ENCODE data around the gene VN1R5.
"Not testable (repeated sequence)": the region's sequence is repeated elsewhere in the genome, so short reads cannot be mapped to it uniquely, and the experiment has no call there.

The VN1R5 gene

GRCh38 chr1:247289274-247289892, 33.5 kb downstream of the VN1R5 start:
- H3K36me3 ChIP-seq (ENCODE audit: control insufficient read depth, insufficient read depth, low read length); H2AK5ac ChIP-seq (ENCODE audit: low read length): not testable (repeated sequence)
- no CpG with 5 or more reads among the region's 19 CpGs for WGBS (ENCODE audit: extremely low coverage, insufficient coverage, low lambda C conversion rate)

GRCh38 chr1:247290576-247290975, 34.7 kb downstream of the VN1R5 start:
- Histone ChIP-seq H2BK15ac (replicated peaks; ENCODE audit: low read depth) (no peak overlapping the region), H3K36me3 (ENCODE audit: control insufficient read depth, insufficient read depth, low read length) (no peaks in the 10 kb centered on the region), H3K79me1 (ENCODE audit: low read length) (no peaks in the 10 kb centered on the region), H3K27ac (ENCODE audit: low read depth, low read length) (no peak overlapping the region), H3K9ac (ENCODE audit: low read length) (no peak overlapping the region), H4K5ac (ENCODE audit: low read length) (no peak overlapping the region), H4K8ac (ENCODE audit: low read depth, low read length) (no peak overlapping the region), H2AK5ac (ENCODE audit: low read length) (no peak overlapping the region), H3K18ac (ENCODE audit: low read length) (no peak overlapping the region), H2BK5ac (ENCODE audit: low read length) (no peak overlapping the region), H3K4me3 (ENCODE audit: low read length) (no peak overlapping the region), H3K27me3 (ENCODE audit: insufficient read depth, low read length, poor library complexity) (no peaks in the 10 kb centered on the region), H3K4me1 (ENCODE audit: control insufficient read depth, low read depth, low read length) (peaks cover 22% of the 10 kb centered on the region), H3K4ac (ENCODE audit: low read depth, low read length) (no peak overlapping the region), H3K79me2 (ENCODE audit: control insufficient read depth, insufficient read depth, low read length) (no peaks in the 10 kb centered on the region), H3K56ac (ENCODE audit: low read length) (no peak overlapping the region), H3K4me2 (ENCODE audit: low read length) (no peak overlapping the region), H2BK120ac (ENCODE audit: low read depth, low read length) (no peak overlapping the region), H3K23ac (ENCODE audit: low read length) (no peak overlapping the region)
- no CpG with 5 or more reads among the region's 20 CpGs for WGBS (ENCODE audit: extremely low coverage, insufficient coverage, low lambda C conversion rate)
- no peak for DNase-seq

More at GRCh38 chr1:247289274-247289892, 33.5 kb downstream of the VN1R5 start:
- not testable (repeated sequence) for H3K4ac ChIP-seq (ENCODE audit: low read depth, low read length); H3K79me1 ChIP-seq (ENCODE audit: low read length); H3K79me2 ChIP-seq (ENCODE audit: control insufficient read depth, insufficient read depth, low read length); H3K27me3 ChIP-seq (ENCODE audit: insufficient read depth, low read length, poor library complexity); H3K18ac ChIP-seq (ENCODE audit: low read length); DNase-seq; H3K4me2 ChIP-seq (ENCODE audit: low read length); H2BK120ac ChIP-seq (ENCODE audit: low read depth, low read length); H2BK15ac ChIP-seq (replicated peaks; ENCODE audit: low read depth); H2BK5ac ChIP-seq (ENCODE audit: low read length); H3K4me3 ChIP-seq (ENCODE audit: low read length); H3K9ac ChIP-seq (ENCODE audit: low read length); H3K56ac ChIP-seq (ENCODE audit: low read length); H3K27ac ChIP-seq (ENCODE audit: low read depth, low read length); H4K8ac ChIP-seq (ENCODE audit: low read depth, low read length); H3K23ac ChIP-seq (ENCODE audit: low read length); H4K5ac ChIP-seq (ENCODE audit: low read length)
- peaks cover 17% of the 10 kb centered on the region for H3K4me1 ChIP-seq (ENCODE audit: control insufficient read depth, low read depth, low read length)

GRCh38 chr1:247291161-247291560, 35.3 kb downstream of the VN1R5 start:
- Histone ChIP-seq H3K79me2 (ENCODE audit: control insufficient read depth, insufficient read depth, low read length) (no peaks in the 10 kb centered on the region), H3K79me1 (ENCODE audit: low read length) (no peaks in the 10 kb centered on the region), H3K56ac (ENCODE audit: low read length) (peak overlapping the region; percentile 61), H2AK5ac (ENCODE audit: low read length) (peak overlapping the region; percentile 40), H3K36me3 (ENCODE audit: control insufficient read depth, insufficient read depth, low read length) (no peaks in the 10 kb centered on the region), H2BK15ac (replicated peaks; ENCODE audit: low read depth) (no peak overlapping the region), H3K4me3 (ENCODE audit: low read length) (no peak overlapping the region), H3K27me3 (ENCODE audit: insufficient read depth, low read length, poor library complexity) (no peaks in the 10 kb centered on the region), H3K27ac (ENCODE audit: low read depth, low read length) (no peak overlapping the region), H4K8ac (ENCODE audit: low read depth, low read length) (no peak overlapping the region), H3K18ac (ENCODE audit: low read length) (no peak overlapping the region), H2BK120ac (ENCODE audit: low read depth, low read length) (no peak overlapping the region), H3K4ac (ENCODE audit: low read depth, low read length) (no peak overlapping the region), H2BK5ac (ENCODE audit: low read length) (no peak overlapping the region), H3K4me1 (ENCODE audit: control insufficient read depth, low read depth, low read length) (peaks cover 28% of the 10 kb centered on the region), H3K4me2 (ENCODE audit: low read length) (no peak overlapping the region), H3K9ac (ENCODE audit: low read length) (no peak overlapping the region), H3K23ac (ENCODE audit: low read length) (no peak overlapping the region), H4K5ac (ENCODE audit: low read length) (no peak overlapping the region)
- no peak for DNase-seq
- WGBS (ENCODE audit: extremely low coverage, insufficient coverage, low lambda C conversion rate) = no CpG with 5 or more reads among the region's 9 CpGs

- Histone ChIP-seq H3K27ac (ENCODE audit: low read depth, low read length) (no peak overlapping the region), H3K4me2 (ENCODE audit: low read length) (no peak overlapping the region), H2BK120ac (ENCODE audit: low read depth, low read length) (no peak overlapping the region), H3K27me3 (ENCODE audit: insufficient read depth, low read length, poor library complexity) (no peaks in the 10 kb centered on the region), H3K9ac (ENCODE audit: low read length) (peak overlapping the region; percentile 42), H3K23ac (ENCODE audit: low read length) (peak overlapping the region; percentile 71), H3K4ac (ENCODE audit: low read depth, low read length) (no peak overlapping the region), H2BK5ac (ENCODE audit: low read length) (peak overlapping the region; percentile 91), H3K36me3 (ENCODE audit: control insufficient read depth, insufficient read depth, low read length) (no peaks in the 10 kb centered on the region), H4K8ac (ENCODE audit: low read depth, low read length) (no peak overlapping the region), H4K5ac (ENCODE audit: low read length) (no peak overlapping the region), H3K18ac (ENCODE audit: low read length) (peak overlapping the region; percentile 23), H3K79me2 (ENCODE audit: control insufficient read depth, insufficient read depth, low read length) (no peaks in the 10 kb centered on the region), H3K4me3 (ENCODE audit: low read length) (no peak overlapping the region), H3K56ac (ENCODE audit: low read length) (peak overlapping the region; percentile 75), H2BK15ac (replicated peaks; ENCODE audit: low read depth) (no peak overlapping the region), H2AK5ac (ENCODE audit: low read length) (peak overlapping the region; percentile 50), H3K79me1 (ENCODE audit: low read length) (no peaks in the 10 kb centered on the region), H3K4me1 (ENCODE audit: control insufficient read depth, low read depth, low read length) (peaks cover 32% of the 10 kb centered on the region)
- no CpG with 5 or more reads among the region's 17 CpGs for WGBS (ENCODE audit: extremely low coverage, insufficient coverage, low lambda C conversion rate)
- no peak for DNase-seq
These were observed 36.1 kb downstream of the VN1R5 start for GRCh38 chr1:247291833-247292561.

DNA sequence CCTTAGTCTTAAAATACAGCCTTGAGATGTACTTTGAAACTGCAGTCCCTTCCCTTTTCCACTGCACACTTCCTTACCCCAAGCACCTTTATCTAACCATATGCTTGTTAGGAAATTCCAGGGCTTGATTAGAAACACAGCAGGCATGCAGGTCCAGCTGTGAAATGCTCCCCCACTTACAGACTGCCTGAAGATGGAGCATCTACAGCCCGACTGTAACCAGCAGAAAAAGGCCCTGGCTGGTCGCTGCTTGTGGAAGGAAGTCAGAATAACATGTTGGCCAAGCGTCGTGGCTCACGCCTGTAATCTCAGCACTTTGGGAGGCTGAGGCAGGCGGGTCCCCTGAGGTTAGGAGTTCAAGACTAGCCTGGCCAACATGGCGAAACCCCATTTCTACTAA, 37.2 kb downstream of the VN1R5 start:
- Histone ChIP-seq H3K56ac (ENCODE audit: low read length) (peak overlapping the region; percentile 56), H3K79me2 (ENCODE audit: control insufficient read depth, insufficient read depth, low read length) (no peaks in the 10 kb centered on the region), H3K4ac (ENCODE audit: low read depth, low read length) (no peak overlapping the region), H3K18ac (ENCODE audit: low read length) (no peak overlapping the region), H3K4me3 (ENCODE audit: low read length) (no peak overlapping the region), H3K79me1 (ENCODE audit: low read length) (no peaks in the 10 kb centered on the region), H2BK5ac (ENCODE audit: low read length) (no peak overlapping the region), H3K27ac (ENCODE audit: low read depth, low read length) (no peak overlapping the region), H3K4me2 (ENCODE audit: low read length) (no peak overlapping the region), H4K5ac (ENCODE audit: low read length) (no peak overlapping the region), H3K36me3 (ENCODE audit: control insufficient read depth, insufficient read depth, low read length) (no peaks in the 10 kb centered on the region), H3K23ac (ENCODE audit: low read length) (no peak overlapping the region), H4K8ac (ENCODE audit: low read depth, low read length) (no peak overlapping the region), H2BK15ac (replicated peaks; ENCODE audit: low read depth) (no peak overlapping the region), H2BK120ac (ENCODE audit: low read depth, low read length) (no peak overlapping the region), H2AK5ac (ENCODE audit: low read length) (no peak overlapping the region), H3K9ac (ENCODE audit: low read length) (no peak overlapping the region), H3K4me1 (ENCODE audit: control insufficient read depth, low read depth, low read length) (peaks cover 32% of the 10 kb centered on the region), H3K27me3 (ENCODE audit: insufficient read depth, low read length, poor library complexity) (no peaks in the 10 kb centered on the region)
- peak; percentile 92 for DNase-seq
- no CpG with 5 or more reads among the region's 7 CpGs for WGBS (ENCODE audit: extremely low coverage, insufficient coverage, low lambda C conversion rate)

Data from mesendoderm (in vitro differentiated cells).